ENCODE results near the gene GYG2.
A peak's percentile ranks its signal among the peaks of the same experiment; 100 is the strongest.
"Not testable (repeated sequence)": the region's sequence is repeated elsewhere in the genome, so short reads cannot be mapped to it uniquely, and the experiment has no call there.

The GYG2 gene

DNA sequence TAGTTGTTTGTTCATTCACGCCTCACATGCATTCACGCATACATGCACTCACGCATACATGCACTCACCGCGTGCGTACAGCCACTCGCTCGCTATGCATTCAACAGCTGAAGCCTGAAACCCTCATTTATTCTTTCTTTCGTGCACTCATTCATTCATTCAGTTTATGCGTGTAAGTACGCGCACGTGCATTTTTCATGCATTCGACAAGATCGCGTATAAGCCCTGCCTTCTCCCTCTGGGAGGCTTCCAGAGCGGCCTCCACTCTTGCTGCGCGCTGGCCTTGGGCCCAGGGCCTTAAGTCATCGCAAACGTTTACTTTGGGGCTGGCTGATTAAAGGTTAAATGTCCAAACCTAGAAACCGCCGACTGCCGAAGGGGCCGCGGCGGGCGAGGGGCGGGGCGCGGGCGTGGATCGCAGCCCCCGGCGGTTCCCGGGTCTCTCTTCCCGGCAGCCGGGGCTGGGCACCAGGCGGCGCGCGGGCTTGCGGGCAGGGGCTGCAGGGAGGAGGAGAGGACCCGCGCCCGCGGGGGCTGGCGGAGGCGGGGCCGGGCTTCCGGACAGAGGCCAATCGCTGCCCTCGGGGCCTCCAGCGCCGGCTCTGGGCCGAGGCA is at the start of gene GYG2:
Gene GYG2 (plus strand): TSS at position 587 of the 615 bp plus-strand sequence. CDS start 1,259 bp downstream, outside the sequence.
- no peak within 1 kb of the TSS for H3K4me3 ChIP-seq (ENCODE audit: low read length)
- TF ChIP-seq ZNF274 (IDR thresholded peaks at IDR 0.05; ENCODE audit: low read depth, low read length) = no peak

DNA sequence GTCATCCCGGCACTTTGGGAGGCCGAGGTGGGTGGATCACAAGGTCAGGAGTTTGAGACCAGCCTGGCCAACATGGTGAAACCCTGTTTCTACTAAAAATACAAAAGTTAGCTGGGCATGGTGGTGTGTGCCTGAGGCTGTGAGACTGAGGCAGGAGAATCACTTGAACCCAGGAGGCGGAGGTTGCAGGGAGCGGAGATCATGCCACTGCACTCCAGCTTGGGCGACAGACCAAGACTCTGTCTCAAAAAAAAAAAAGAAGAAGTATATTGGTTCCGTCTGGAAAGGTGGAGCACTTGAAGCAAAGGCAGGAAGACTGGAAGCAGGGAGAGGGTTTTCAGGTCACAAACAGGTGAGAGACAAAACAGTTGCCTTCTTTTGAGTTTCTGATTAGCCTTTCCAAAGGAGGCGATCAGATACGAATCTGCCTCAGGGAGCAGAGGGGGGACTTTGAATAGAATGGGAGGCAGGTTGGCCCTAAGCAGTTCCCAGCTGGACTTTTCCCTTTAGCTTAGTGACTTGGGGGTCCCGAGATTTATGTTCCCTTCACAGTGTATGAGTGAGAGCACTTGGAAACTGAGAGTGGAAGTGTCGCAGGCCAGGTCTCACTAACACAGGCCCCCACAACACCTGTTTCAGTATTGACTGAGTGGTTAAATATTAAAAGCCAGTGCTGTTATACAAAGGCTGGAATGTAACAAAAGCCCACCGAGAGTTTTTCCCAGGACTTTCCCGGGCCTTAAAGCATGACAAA is 48.1 kb upstream of the GYG2 start:
- H3K4me3 ChIP-seq (ENCODE audit: low read length) = peak overlapping the region; percentile 33; the same call in 1 of the 2 replicates

DNA sequence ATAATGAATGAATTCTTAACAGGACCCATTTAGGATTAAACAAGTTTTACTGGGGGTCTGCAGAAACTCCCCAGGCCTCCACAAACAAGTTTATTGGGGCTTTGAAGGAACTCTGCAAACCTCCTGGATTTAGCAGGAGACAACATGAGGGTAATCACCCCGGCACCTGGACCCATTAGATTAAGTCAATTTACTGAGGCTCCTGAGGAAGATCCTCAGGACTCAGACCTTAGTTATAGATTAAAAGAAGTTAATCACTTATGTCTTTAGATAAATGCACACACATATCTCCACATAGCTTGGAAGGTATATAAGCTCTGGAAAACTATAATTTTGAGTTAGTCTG is 47.5 kb upstream of the GYG2 start:
- TF ChIP-seq ZNF274 (IDR thresholded peaks at IDR 0.05; ENCODE audit: low read depth, low read length) = no peak
- H3K4me3 ChIP-seq (ENCODE audit: low read length) = peak overlapping the region; percentile 33; the same call in 1 of the 2 replicates

DNA sequence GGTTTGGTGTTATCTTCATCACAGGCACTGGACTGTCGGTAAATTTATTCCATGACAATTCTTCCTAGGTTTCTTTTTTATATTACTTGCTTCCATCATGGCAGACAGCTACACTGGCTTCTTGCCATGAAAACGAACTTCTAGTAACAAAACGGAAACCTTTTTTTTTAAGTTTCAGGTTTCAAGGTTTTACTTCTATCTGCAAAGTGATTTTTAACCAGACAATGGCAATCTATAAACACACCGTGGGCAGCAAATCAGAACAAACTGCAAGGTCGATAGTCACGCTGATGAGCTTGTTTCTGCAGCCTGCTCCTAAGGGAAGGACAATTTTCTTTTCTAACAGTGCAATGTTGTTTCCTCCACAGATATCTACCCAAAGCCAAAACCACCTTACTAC is 47.0 kb upstream of the GYG2 start:
- H3K4me3 ChIP-seq (ENCODE audit: low read length) = peak overlapping the region; percentile 33; the same call in 1 of the 2 replicates
- no peak for TF ChIP-seq ZNF274 (IDR thresholded peaks at IDR 0.05; ENCODE audit: low read depth, low read length)

DNA sequence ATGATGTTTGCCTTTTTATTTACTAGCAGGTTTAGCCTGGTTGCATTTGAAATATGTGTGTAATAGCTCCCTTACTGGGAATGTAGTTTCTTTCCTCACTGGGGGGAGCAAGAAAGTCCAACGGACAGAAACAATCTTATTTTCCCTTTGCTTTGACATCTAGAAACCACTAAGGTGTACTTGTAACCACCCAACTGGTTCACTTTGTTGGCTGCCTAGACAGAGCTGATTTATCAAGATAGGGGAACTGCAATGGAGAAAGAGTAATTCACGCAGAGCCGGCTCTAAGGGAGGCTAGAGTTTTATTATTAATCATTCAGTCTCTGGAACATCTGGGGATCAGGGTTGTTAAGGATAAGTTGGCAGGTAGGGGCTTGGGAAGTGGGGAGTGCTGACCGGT is 46.6 kb upstream of the GYG2 start:
- H3K4me3 ChIP-seq (ENCODE audit: low read length) = no peak overlapping the region; the same call in 1 of the 2 replicates
- TF ChIP-seq ZNF274 (IDR thresholded peaks at IDR 0.05; ENCODE audit: low read depth, low read length) = no peak

DNA sequence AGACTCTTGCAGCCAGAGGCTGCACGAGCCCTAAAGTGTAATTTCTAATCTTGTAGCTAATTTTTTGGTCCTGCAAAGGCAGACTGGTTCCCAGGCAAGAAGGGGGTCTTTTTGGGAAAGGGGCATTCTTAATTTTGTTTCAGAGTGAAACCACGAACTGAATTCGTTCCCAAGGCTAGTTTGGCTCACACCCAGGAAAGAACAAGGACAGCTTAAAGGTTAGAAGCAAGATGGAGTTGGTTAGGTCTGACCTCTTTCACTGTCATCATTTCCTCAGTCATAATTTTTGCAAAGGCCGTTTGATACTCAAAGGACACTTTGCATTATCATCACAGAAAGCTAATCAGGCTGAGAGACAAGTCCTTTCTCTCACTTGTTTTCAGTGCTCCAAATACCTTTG is 46.0 kb upstream of the GYG2 start:
- TF ChIP-seq ZNF274 (IDR thresholded peaks at IDR 0.05; ENCODE audit: low read depth, low read length) = no peak
- H3K4me3 ChIP-seq (ENCODE audit: low read length) = no peak overlapping the region

DNA sequence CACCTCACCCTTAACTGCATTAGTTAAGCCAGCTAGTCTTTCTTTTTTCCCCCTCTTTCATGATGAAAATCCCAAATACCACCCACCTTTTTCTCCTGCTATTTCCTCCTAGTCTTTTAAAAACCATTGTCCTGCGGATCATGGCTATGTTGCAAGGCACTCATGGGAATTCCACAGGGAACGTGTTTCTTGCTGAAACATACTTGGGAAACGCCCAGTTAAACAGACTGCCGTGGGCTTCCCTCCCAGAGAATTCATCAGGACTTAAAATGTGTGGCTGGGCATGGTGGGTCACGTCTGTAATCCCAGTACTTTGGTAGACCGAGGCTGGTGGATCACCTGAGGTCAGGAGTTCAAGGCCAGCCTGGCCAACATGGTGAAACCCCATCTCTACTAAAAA is 44.7 kb upstream of the GYG2 start:
- TF ChIP-seq ZNF274 (IDR thresholded peaks at IDR 0.05; ENCODE audit: low read depth, low read length) = no peak

DNA sequence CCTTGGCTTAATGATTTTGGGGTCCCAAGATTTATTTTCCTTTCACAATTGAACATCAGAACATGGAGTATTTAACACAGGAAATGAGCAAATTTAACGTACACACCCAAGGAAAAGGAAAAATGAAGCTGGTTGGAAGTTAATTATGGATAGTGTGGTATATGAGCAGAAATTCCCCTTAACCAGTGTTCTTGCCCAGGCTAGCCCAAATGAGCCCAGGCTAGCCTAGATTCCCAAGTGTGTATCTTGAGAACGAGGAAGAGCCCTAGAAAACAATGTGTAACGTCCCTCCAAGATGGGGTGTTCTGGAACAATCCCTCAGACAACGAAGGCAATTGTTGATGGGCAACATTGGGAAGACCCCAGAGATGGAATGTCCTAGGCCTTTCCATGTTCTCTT is 43.2 kb upstream of the GYG2 start:
- TF ChIP-seq ZNF274 (IDR thresholded peaks at IDR 0.05; ENCODE audit: low read depth, low read length) = no peak
- H3K4me3 ChIP-seq (ENCODE audit: low read length) = no peak overlapping the region

More for the DNA sequence above, 44.7 kb upstream of the GYG2 start:
- no peak overlapping the region for H3K4me3 ChIP-seq (ENCODE audit: low read length)

DNA sequence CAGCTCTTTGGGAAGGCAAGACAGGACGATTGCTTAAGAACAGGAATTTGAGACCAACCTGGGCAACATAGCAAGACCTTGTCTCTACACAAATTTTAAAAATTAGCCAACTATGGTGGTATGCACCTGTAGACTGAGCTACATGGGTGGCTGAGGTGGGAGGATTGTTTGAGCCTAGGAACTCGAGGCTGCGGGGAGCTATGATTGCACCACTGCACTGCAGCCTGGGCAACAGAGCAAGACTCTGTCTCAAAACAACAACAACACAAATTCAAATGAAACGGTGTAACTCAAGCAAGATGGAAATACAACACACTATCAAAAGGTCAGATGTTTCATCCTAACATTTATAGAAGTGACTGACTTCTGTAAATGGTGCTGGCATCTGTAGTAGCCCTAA is 39.8 kb upstream of the GYG2 start:
- H3K4me3 ChIP-seq (ENCODE audit: low read length) = no peak overlapping the region
- TF ChIP-seq ZNF274 (IDR thresholded peaks at IDR 0.05; ENCODE audit: low read depth, low read length) = no peak

DNA sequence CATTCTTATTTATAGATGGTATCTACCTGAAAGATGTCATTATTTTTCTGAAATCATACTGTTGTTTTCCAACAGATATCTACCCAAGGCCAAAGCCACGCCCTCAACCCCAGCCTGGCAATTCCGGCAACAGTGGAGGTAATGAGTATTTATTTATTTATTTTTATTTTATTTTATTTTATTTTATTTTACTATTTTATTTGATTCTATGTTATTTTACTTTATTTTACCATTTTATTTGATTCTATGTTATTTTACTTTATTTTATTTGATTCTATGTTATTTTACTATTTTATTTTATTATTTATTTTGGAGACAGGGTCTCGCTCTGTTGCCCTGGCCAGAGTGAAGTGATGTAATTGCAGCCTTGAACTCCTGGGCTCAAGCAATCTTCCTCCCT is 39.2 kb upstream of the GYG2 start:
- no peak overlapping the region for H3K4me3 ChIP-seq (ENCODE audit: low read length)
- no peak for TF ChIP-seq ZNF274 (IDR thresholded peaks at IDR 0.05; ENCODE audit: low read depth, low read length)

DNA sequence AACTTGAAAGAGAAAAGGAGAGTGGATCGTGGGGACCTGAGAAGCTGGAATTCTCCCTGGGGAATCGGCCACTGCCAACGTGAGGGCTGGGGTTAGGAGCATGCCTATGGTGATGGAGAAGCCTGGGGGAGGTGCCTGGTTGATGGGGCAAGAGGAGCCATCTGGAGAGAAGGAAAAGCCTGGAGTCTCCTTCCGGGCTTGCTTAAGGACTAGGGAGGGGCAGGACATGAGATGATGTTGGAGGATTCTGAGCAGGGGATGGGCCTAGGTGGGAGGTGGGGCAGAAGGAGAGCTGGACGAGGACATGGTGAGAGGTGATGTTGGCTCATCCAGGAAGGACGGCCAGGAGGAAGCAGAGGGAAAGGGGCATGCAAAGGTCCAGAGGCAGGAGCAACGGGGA is 35.0 kb upstream of the GYG2 start:
- TF ChIP-seq ZNF274 (IDR thresholded peaks at IDR 0.05; ENCODE audit: low read depth, low read length) = no peak
- H3K4me3 ChIP-seq (ENCODE audit: low read length) = no peak overlapping the region

DNA sequence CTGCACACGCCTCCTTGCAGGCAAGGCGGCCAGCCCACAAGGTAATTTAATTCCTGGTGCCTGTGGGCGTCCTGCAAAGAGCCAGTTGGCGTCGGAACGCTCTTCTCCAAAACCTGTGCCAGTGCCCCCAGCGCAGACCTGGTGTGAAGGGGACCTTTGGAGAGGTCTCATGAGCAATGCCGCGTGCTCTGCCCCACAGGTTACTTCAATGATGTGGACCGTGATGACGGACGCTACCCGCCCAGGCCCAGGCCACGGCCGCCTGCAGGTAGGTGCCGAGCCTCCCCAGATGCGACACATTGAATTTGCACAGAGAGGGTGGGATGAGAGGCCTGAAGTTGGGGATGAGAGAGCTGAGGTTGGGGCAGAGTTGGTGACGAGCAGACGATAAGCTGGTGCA is 34.4 kb upstream of the GYG2 start:
- no peak for TF ChIP-seq ZNF274 (IDR thresholded peaks at IDR 0.05; ENCODE audit: low read depth, low read length)
- H3K4me3 ChIP-seq (ENCODE audit: low read length) = no peak overlapping the region

DNA sequence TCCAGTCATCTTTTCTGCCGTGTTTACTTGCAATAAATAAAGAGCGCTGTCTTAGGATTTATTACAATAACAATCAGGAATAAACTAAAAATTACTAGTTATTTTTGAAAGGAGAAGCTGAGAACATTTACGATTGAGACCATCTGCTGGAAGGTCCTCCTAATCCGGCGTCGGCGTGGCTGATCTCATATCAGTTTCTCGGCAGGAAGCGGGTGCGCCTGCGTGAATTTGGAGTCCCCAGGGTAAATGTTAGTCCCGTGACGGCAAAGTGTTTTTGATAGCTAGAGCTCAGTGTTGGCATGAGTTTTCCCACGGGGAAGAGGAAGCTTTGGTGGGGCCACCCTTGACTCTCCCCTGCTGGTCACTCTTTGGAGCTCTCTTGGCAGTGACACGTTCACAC is 31.9 kb upstream of the GYG2 start:
- not testable (repeated sequence) for H3K4me3 ChIP-seq (ENCODE audit: low read length)

DNA sequence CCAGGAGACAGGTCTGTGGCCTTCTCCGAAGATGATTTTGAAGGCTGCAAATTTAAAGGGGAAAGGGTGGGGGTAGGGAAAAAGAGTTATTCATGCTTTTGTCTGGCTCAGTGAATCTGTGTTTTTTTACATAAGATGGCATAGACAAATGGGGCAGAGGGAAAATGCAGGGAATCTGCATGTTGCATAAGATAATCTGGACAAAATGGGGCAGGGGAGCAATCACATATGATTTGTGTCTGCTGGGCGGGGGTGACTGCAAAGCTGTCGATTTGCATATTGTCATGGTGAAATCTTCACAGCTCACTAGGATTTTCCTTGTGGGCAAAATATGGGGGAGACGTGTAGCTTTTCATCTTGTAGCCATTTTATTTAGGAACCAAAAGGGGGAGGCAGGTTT is 29.4 kb upstream of the GYG2 start:
- H3K4me3 ChIP-seq (ENCODE audit: low read length) = no peak overlapping the region
- no peak for TF ChIP-seq ZNF274 (IDR thresholded peaks at IDR 0.05; ENCODE audit: low read depth, low read length)

DNA sequence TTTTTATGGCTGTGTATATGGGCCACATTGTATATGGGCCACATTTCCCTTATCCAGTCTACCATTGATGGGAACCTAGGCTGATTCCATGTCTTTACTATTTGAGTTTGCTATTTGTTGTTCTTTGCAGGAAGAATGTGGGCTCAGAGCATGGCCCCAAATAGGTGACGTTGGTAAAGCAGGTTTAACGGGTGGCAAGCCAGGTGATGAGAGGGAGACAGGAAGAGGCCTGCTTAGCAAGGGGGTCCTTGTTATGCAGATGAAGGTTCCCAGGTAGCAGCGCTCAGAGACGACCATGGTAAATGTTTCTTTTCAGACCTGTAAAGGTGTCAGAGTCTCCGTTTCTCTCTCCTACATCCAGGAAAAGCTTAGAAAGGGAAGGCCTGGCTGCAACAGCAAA is 28.8 kb upstream of the GYG2 start:
- not testable (repeated sequence) for H3K4me3 ChIP-seq (ENCODE audit: low read length)

DNA sequence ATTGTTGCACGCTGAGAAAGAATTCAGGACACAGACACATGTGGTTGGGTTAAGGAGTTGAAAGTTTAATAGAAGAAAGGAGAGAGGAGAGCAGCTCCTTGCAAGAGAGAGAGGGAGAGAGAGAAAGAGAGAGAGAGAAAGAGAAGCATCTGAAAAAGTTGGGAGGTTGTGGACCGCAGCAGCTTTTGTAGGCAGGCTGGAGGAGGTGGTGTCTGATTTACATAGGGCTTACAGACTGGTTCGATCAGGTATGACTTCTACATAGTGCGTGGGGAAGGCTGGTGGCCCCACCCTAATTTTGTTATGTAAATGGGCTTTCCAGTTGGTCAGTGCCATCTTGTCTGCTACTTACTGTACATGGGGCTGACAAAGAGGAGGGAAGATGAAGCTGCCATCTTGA is 27.5 kb upstream of the GYG2 start:
- TF ChIP-seq ZNF274 (IDR thresholded peaks at IDR 0.05; ENCODE audit: low read depth, low read length) = no peak
- H3K4me3 ChIP-seq (ENCODE audit: low read length) = no peak overlapping the region

DNA sequence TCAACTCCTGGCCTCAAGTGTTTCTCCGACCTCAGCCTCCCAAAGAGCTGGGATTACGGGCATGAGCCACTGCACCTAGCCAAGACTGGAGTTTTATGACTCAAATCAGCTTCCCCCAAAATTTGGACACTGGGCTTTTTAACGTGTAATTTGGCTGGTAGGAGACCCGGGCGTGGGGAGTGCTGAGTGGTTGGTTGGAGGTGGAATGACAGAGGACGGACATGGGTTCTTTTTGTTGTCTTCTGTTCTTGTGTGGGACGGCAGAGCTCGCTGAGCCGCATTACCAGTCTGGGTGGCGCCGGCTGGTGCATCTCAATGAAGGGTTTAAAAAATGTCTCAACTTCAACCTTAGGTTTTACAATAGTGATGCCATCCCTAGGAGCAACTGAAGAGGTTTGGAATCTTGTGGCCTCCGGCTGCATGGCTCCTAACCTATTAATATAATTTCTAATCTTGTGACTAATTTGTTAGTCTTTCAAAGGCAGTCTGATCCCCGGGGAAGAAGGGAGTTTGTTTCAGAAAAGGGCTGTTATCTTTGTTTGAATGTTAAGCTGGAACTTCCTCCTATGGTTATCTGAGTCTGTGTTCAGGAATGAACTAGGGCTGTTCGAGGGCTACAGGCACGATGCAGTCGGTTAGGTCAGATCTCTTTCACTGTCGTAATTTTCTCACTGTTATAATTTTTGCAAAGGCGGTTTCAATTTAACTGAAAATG is 26.2 kb upstream of the GYG2 start:
- not testable (repeated sequence) for H3K4me3 ChIP-seq (ENCODE audit: low read length)

DNA sequence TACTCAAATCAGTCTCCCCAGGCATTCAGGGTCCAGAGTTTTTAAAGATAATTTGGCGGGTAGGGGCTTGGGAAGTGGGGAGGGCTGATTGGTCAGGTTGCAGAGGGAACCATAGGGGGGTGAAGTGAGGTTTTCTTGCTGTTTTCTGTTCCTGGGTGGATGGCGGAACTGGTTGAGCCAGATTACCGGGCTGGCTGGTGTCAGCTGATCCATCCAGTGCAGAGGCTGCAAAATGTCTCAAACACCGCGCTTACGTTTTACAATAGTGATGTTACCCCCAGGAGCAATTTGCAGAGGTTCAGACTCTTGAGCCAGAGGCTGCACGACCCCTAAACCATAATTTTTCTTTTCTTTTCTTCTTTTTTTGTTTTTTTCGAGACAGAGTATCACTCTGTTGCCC is 25.2 kb upstream of the GYG2 start:
- not testable (repeated sequence) for H3K4me3 ChIP-seq (ENCODE audit: low read length)

DNA sequence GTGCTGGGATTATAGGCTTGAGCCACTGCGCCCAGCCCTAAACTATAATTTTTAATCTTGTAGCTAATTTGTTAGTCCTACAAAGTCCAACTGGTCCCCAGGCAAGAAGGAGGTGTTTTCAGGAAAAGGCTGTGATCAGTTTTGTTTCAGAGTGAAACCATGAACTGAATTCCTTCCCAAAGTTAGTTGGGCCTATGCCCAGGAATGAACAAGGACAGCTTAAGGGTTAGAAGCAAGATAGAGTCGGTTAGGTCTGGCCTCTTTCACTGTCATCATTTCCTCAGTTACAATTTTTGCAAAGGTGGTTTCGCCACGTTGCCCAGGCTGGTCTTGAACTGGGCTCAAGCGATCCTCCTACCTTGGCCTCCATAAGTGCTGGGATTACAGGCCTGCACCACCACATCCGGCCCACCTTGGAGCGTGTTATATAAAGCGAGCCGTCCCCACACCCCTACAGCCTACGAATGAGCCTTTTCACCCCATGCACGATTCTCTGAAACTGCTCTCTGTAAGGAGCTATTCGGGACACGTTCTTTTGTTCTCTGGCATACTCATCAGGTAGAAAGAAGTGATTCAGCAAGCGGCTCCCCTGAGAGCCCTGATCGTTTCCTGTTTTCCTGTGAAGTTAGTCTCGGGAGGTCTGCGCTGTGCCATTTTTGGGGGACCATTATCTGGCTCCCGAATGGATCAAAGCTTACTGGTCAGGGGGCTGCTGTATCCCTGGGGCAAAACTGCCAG is 24.5 kb upstream of the GYG2 start:
- not testable (repeated sequence) for H3K4me3 ChIP-seq (ENCODE audit: low read length)

DNA sequence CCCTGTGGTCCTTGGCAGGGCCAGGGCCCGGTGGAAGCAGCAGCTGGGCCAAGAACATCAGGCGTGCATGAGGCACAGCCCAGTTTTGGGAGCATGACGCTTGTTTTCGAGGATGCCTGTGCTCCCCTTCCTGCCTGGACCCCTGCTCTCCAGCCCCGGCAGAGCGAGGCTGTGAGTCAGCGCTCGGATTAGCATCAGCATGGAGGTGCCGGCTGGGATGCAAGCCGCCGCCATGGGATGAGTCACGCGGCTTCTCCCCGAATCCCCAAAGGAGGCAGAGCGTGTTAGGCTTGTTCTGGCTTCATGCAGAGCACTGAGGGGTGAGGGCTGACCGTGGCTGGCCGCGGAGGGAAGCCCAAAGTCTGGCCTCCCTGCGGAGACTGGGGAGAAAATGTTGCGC is 23.9 kb upstream of the GYG2 start:
- H3K4me3 ChIP-seq (ENCODE audit: low read length) = not testable (repeated sequence)

Measured in GM08714 (cell line).